ENCODE results near the gene RAD23A. TPM values are rescaled to one million over a fixed set of nuclear protein-coding genes. Genes with fewer than 3 reads are reported as not detected.

RAD23A gene
- 68.9 to 85.3 TPM (median 84.8 TPM) in 5 replicates for total RNA-seq (2022; extraction: Qiagen RNA extraction; ENCODE audit: low read depth)

DNA sequence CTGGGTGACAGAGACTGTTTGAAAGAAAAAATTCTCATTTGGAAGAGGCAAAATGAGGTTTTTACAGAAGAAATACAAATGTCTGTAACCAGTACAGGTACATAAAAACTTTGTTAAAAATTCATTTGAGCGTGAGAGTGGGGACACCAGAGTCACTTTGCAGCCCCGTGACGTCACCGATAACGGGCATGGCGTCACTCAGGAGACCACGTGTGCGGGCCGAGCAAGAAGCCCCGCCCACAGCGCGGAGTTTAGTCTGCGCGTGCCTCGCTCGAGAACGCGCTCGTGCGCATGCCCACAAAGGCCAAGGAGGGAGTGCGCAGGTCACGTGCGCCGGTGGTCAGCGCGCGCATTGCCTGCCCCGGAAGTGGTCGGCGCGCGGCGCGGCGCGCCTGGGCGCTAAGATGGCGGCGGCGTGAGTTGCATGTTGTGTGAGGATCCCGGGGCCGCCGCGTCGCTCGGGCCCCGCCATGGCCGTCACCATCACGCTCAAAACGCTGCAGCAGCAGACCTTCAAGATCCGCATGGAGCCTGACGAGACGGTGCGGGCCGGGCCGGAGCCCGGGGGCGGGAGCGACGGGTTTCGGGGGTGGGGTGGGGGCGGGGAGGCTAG lies at the start of gene RAD23A:
RAD23A (plus strand) TSS at position 384 of the 613 bp plus-strand sequence; CDS start at position 471, 87 bp downstream.

GRCh38 chr19:12933287-12934072 lies 12.2 kb upstream of the RAD23A start, which contains the start of gene FARSA:
Gene FARSA (minus strand): TSS chr19:12933711. CDS start chr19:12933696, 15 bp downstream.

GRCh38 chr19:12937927-12938778 lies 7.5 kb upstream of the RAD23A start, which contains the start of gene CALR:
Gene CALR (plus strand): TSS chr19:12938609. CDS start chr19:12938680, 71 bp downstream.

DNA sequence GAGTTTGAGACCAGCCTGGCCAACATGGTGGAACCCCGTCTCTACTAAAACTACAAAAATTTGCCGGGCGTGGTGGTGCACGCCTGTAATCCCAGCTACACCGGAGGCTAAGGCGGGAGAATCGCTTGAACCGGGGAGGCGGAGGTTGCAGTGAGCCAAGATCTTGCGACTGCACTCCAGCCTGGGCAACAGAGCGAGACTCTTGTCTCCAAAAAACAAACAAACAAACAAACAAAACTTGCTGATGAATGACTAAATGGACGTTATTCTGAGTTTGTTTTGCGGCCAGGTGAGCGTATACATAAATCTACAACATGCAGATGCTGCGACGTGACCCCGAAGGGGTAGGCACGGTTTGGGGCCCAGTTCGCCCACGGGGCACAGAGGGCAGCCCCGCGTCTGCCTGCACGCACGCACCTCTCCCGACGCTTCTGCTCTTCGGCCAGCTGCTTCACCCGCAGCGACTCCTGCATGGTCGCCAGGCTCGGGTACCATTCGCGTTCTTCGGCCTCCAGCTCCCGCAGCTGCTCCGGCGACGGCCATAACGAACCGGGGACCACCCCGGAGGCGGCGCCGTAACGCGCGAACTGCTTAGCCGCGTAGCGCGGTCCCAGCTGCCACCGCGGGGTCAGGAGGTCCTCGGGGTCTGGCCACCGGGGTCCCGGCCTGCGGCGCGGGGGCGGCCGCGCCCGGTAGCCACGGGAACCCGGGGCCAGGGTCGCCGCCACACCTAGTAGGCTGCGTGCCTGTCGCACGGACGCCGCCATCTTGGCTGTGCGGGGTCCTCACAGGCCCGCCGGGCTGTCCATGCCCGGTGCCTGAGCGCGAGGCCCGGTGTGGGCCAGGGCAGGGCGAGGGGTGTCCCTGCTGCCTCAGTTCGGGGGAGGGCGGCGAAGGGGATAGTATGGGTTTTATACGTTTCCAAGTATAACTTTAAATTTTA lies 11.1 kb downstream of the RAD23A start, which contains the start of gene GADD45GIP1:
GADD45GIP1 (minus strand) TSS at position 778 of the 943 bp plus-strand sequence; CDS start at position 767, 11 bp downstream.

GRCh38 chr19:12969292-12969988 lies 23.8 kb downstream of the RAD23A start, which contains the start of gene DAND5:
Gene DAND5 (plus strand): TSS chr19:12969576. CDS start chr19:12969661, 85 bp downstream.

GRCh38 chr19:12994701-12995595 lies 49.3 kb downstream of the RAD23A start, which contains the start of gene NFIX:
Gene NFIX (plus strand): TSS chr19:12995475. CDS start chr19:12995838, 363 bp downstream.

Other genes starting within 250 kb of the RAD23A start
- gene FBXW9, start 249.2 kb upstream of the RAD23A start, total RNA-seq (2022; extraction: Qiagen RNA extraction; ENCODE audit: low read depth) = 8.2 to 13.6 TPM (median 11.5 TPM) in 5 replicates
- gene TNPO2, start 221.9 kb upstream of the RAD23A start, total RNA-seq (2022; extraction: Qiagen RNA extraction; ENCODE audit: low read depth) = 27.4 to 35.2 TPM (median 32.5 TPM) in 5 replicates
- gene TRIR, start 211.2 kb upstream of the RAD23A start, total RNA-seq (2022; extraction: Qiagen RNA extraction; ENCODE audit: low read depth) = 156 to 216 TPM (median 205 TPM) in 5 replicates
- 70.9 to 96.0 TPM (median 93.4 TPM) in 5 replicates for gene GET3, start 208.4 kb upstream of the RAD23A start, total RNA-seq (2022; extraction: Qiagen RNA extraction; ENCODE audit: low read depth)
- 0.05 to 0.14 TPM in 2 of 5 replicates, not detected in the others for gene BEST2, start 194.1 kb upstream of the RAD23A start, total RNA-seq (2022; extraction: Qiagen RNA extraction; ENCODE audit: low read depth)
- 8.1 to 12.5 TPM (median 9.9 TPM) in 5 replicates for gene HOOK2, start 170.3 kb upstream of the RAD23A start, total RNA-seq (2022; extraction: Qiagen RNA extraction; ENCODE audit: low read depth)
- gene JUNB, start 154.4 kb upstream of the RAD23A start, total RNA-seq (2022; extraction: Qiagen RNA extraction; ENCODE audit: low read depth) = 86.0 to 165 TPM (median 133 TPM) in 5 replicates
- 0.48 to 1.4 TPM (median 0.76 TPM) in 5 replicates for gene PRDX2, start 144.1 kb upstream of the RAD23A start, total RNA-seq (2022; extraction: Qiagen RNA extraction; ENCODE audit: low read depth)
- 0.70 to 17.2 TPM (median 12.5 TPM) in 4 of 5 replicates, not detected in the other for gene THSD8, start 143.8 kb upstream of the RAD23A start, total RNA-seq (2022; extraction: Qiagen RNA extraction; ENCODE audit: low read depth)
- gene RNASEH2A, start 139.3 kb upstream of the RAD23A start, total RNA-seq (2022; extraction: Qiagen RNA extraction; ENCODE audit: low read depth) = 32.3 to 49.1 TPM (median 44.2 TPM) in 5 replicates
- 0.10 to 0.34 TPM (median 0.22 TPM) in 4 of 5 replicates, not detected in the other for gene RTBDN, start 111.3 kb upstream of the RAD23A start, total RNA-seq (2022; extraction: Qiagen RNA extraction; ENCODE audit: low read depth)
- 1.1 to 2.5 TPM (median 1.6 TPM) in 5 replicates for gene MAST1, start 107.3 kb upstream of the RAD23A start, total RNA-seq (2022; extraction: Qiagen RNA extraction; ENCODE audit: low read depth)
- gene DNASE2, start 64.4 kb upstream of the RAD23A start, total RNA-seq (2022; extraction: Qiagen RNA extraction; ENCODE audit: low read depth) = 25.6 to 33.3 TPM (median 31.1 TPM) in 5 replicates
- gene KLF1, start 58.7 kb upstream of the RAD23A start, total RNA-seq (2022; extraction: Qiagen RNA extraction; ENCODE audit: low read depth) = not detected in 5 replicates
- 9.1 to 10.2 TPM (median 9.5 TPM) in 5 replicates for gene GCDH, start 54.7 kb upstream of the RAD23A start, total RNA-seq (2022; extraction: Qiagen RNA extraction; ENCODE audit: low read depth)
- gene SYCE2, start 26.6 kb upstream of the RAD23A start, total RNA-seq (2022; extraction: Qiagen RNA extraction; ENCODE audit: low read depth) = 0.33 to 0.79 TPM (median 0.42 TPM) in 5 replicates
- 65.9 to 84.1 TPM (median 74.6 TPM) in 5 replicates for gene FARSA, start 12.2 kb upstream of the RAD23A start, total RNA-seq (2022; extraction: Qiagen RNA extraction; ENCODE audit: low read depth)
- gene CALR, start 7.3 kb upstream of the RAD23A start, total RNA-seq (2022; extraction: Qiagen RNA extraction; ENCODE audit: low read depth) = 505 to 682 TPM (median 539 TPM) in 5 replicates
- 33.1 to 59.6 TPM (median 54.1 TPM) in 5 replicates for gene GADD45GIP1, start 11.4 kb downstream of the RAD23A start, total RNA-seq (2022; extraction: Qiagen RNA extraction; ENCODE audit: low read depth)
- gene DAND5, start 23.7 kb downstream of the RAD23A start, total RNA-seq (2022; extraction: Qiagen RNA extraction; ENCODE audit: low read depth) = not detected in 5 replicates
- gene NFIX, start 49.6 kb downstream of the RAD23A start, total RNA-seq (2022; extraction: Qiagen RNA extraction; ENCODE audit: low read depth) = 3.3 to 5.4 TPM (median 3.8 TPM) in 5 replicates
- 0.50 to 1.0 TPM (median 0.71 TPM) in 5 replicates for gene LYL1, start 157.0 kb downstream of the RAD23A start, total RNA-seq (2022; extraction: Qiagen RNA extraction; ENCODE audit: low read depth)
- gene TRMT1, start 170.9 kb downstream of the RAD23A start, total RNA-seq (2022; extraction: Qiagen RNA extraction; ENCODE audit: low read depth) = 34.4 to 39.6 TPM (median 38.0 TPM) in 5 replicates
- 26.1 to 47.1 TPM (median 39.3 TPM) in 5 replicates for gene NACC1, start 172.4 kb downstream of the RAD23A start, total RNA-seq (2022; extraction: Qiagen RNA extraction; ENCODE audit: low read depth)
- gene STX10, start 204.5 kb downstream of the RAD23A start, total RNA-seq (2022; extraction: Qiagen RNA extraction; ENCODE audit: low read depth) = 40.9 to 63.2 TPM (median 59.4 TPM) in 5 replicates
- gene IER2, start 204.5 kb downstream of the RAD23A start, total RNA-seq (2022; extraction: Qiagen RNA extraction; ENCODE audit: low read depth) = 54.6 to 90.5 TPM (median 81.4 TPM) in 5 replicates